GF-D8 (cell line): ENCODE data around the gene CFAP65.

Experiments used
- DNase-seq: peaks from one replicate; lab custom pipeline; 2025; lab: John Stamatoyannopoulos, UW

CFAP65 gene

DNA sequence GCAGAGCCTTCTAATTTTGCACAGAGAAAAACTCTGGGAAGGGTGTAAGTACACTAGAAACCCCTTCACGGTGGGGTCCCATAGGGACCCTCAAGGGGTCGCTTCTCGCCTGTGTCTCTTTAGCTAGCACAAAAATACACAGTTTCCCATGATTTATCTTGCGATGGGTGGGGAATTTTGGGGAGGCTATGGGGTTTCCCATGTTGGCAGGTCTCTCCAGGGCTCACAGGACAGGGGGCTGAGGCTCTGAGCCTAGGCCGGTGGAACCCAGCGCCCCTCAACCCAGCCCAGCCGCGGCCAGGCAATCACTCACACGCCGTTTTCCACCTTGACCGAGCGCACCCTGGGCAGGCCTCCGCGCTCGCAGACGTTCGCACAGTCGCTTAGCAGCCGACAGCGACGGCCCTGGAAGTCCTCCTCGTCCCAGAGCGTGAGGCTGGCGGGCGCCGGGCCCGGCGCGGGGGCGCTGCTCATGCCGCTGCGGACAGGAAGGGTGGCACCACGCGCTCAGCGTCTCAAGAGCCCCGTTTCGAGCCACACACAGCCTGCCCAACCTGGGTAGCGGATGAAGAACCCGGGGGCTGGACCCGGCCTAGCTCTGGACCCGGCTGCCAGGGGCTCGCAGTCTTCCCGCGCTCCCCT lies 48.5 kb downstream of the CFAP65 start:
- DNase-seq = no peak

DNA sequence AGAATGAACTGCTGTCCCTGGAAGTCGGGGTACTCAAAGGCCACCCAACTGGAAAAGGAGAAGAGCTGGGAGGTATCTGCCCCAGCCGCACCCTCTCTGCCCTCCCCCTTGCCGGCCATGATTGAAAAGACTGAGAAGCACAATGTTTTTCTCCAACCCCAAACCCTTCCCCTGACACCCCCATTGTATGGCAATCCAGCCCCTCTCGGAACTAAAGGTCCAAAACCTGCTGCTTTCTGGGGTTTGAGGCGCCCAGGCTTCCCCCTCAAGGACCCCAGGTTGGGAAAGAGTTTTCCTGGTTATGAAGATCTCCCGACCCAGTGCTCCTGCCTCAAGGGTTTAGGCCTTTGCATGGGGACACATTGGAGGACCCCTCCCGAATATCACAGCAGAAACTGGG lies 49.1 kb downstream of the CFAP65 start:
- DNase-seq = no peak

DNA sequence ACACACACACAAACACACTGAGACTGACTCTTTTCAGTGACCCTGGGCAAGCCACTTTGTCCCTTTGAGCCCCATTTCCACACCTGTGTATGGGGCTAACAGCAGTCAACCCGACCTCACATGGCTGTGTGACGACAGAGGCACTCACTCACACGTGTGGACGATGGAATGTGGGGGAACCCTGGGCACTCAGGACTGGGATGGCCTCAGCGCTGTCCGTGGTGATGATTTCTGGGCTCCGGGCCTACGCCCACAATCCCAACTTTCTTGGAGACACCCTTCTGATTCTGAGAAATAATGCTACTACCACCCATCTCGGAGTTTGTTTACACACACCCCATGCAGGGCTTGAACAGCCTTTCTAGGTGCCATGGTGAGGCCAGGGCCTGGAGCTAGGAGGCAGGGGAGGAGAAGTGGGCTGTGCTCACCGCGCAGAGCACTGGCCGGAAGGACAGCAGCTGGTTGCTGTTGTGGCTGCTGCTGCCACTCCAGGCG lies 49.6 kb downstream of the CFAP65 start:
- DNase-seq = no peak

DNA sequence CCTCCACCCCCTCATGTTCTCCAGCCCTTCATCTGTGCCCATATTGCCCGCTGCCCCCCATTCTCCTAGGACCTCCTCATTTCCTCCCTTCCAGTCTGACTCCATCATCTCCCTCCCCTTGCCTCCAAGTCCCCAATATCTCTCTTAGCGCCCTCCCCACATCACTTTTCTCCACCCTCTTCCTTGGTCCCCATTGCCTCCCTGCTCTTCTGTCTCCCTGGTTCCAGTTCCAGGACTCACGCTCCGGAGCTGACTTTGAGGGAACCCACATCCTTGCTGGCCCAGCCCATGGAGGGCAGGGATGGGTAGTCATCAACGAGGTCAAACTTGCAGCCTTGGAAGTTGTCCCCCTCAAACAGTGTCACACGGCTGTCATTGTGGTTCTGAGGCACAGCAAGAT lies 50.7 kb downstream of the CFAP65 start:
- no peak for DNase-seq

DNA sequence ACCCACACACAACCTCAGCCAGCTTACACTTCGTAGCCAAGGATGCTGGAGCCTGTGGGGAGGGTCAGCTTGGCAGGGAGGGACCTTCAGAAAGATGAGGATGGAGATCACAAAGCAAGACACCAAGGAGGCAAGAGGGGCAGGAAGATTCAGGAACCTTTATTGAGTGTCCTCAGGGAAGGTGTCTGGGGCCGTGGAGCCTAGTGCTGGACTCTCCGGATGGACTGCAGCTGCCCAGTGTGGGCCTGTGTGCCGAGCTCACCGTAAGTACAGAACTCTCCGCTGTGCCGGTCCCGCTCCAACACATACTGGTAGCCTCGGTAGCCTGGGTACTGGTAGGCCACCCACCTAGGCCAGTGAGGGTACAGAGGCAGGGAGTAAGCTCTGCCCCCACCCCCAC lies 51.3 kb downstream of the CFAP65 start:
- DNase-seq = no peak

DNA sequence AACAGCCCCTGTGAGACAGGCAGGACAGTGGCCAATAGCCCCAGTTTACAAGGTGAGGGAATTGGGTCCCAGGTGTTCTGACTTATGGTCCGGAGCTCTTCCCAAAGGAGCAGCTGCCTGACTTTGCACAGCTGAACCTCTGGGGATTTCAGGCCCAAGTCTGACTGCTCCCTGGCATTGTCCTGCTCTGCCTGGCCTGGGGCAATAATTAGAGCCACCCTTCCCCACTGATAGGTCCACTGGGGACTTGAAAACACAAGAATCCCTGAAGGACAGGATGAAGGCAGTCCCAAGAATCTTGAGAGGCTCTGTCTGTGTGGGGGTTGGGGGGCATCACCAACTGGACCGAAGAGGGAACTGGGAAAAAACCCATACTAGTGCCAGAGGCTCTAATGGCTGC lies 52.7 kb downstream of the CFAP65 start:
- DNase-seq = no peak

DNA sequence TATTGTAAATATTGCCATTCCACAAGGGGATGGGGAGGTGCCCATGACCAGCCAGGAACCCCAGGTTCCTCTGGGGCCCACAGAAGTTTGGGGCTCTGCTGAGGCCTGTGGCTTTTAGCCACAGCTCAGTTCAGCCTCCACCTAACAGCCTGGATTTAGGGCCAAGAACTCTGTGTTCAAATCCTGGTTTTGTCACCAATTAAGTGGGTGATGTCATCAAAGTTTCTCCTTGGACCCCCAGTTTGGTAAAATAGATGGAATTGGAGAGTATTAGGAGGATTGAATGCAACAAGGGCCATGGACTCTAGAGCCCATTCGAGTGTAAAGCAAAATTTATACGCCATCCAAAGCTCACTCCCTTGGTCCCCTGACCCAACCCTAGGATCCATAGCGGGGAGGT lies 53.2 kb downstream of the CFAP65 start:
- DNase-seq = no peak

DNA sequence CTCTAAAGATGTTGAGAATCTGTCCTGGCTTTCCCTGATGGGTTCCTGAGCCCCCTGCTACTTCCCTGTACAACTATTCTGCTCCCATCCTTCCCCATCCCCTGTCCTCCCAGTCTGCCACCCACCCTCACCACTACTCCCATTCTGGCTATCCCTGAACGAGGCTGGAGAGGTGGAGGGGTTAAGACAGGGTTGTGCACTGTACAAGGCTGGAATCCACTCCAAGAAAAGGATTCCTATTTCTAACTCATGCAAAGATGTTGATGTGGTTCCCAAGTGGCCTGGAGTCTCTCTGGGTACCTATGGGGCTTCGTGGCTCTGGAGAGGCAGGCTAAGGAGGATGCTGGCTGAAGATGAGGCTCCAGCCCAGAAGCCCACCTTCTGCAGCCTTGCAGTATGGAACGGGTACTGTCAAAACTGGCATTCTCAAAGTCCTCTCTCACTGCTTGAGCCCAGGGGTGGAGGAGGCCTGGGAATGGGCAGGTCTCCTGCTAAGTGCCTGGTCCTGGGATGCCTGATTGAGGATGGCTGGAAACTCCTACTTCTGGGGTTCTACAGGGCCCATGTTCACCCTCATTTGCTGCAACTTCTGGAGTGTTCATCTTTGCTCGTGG lies 55.1 kb downstream of the CFAP65 start:
- DNase-seq = no peak

DNA sequence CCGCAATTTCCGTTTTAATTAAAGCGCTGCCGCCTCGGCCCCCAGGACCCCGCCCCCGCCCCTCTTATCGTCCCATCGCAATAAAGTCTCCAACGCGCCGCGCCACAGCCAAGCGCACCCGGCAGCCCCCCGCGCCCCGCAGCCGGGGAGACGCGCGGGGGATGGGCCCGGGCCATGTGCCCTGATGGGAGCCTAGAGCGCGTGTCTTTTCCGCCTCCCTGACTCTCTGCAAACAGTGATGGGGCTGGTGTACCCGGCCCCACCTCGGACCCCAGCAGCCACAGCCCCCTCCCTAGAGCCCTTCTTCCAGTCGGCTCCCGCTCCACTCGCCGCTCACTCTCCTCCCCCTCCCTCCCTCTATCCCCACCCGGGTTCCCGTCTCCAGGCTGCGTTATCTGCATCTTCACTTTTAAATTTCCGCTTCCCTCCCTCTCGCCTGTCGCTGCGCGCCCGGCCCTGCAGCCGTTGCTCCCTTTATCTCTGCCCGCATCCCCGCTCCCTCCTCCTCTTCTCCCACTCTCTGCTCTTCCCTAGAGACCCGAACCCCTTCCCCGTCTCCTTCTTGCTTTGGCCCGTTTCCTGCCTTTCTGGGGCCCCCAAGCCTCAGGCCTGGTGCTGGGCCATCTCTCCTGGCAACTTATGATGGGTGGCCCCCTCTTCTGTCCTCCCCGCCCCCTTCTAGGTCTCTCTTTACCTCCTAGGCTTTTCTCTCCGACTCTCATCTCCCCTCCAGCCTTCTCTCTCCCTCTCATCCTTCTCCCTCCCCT lies 55.8 kb downstream of the CFAP65 start:
- no peak for DNase-seq

DNA sequence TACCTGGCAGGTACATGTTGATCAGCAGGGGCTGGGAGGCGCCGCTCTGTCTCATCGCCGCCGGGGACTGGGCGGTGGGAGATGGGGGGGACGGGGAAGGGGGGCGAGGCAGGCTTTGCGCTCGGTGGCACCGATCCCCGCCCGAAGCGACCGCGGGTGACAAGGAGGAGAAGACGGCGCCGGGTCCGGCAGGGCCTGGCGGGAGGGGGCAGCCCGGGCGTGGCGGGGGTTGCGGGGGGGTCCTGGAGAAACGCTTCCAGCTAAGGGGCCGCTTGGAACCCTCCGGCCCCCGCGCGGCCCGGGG lies 56.3 kb downstream of the CFAP65 start, which contains the start of gene FEV:
Gene FEV (minus strand): TSS at position 164 of the 304 bp plus-strand sequence. CDS start 109 bp downstream, at position 55.
- no peak for DNase-seq

DNA sequence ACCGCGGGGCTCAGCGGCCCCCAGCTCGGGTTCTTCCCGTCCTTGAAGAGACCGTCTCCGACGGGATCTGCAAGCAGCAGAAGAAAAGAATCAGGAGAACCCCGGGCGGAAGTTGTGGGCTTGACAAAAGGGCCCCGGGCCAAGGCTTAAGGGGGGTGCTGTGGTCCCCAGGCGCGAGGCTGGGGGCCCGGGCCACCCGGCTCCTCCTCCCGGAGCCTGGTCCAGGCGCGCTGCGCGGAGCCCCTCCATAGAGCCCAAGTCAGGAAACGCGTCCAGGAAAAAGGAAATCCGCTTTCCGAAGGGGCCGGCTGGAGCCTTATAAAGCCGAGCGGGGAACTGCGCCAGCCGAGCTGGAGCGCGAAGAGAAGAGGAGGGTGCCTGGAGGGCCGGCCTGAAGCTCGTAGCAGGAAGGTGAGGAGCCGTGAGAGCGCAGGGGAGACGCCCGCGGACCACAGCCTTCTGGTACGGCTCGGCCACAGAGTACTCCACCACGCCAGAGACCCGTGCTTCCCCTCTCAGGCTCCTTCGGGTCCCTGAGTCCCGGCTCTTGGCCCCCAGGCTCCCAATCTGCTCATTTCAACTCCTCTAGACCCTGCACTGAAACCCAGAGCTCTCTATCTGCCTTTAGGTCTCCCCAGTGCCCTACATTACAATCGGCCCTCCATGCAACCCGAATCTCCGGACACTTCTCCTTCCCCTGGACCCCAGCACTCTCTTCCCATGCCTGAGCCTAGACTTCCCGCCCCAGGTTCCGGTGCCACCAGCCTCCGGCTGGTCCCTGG lies 56.9 kb downstream of the CFAP65 start:
- DNase-seq = no peak

DNA sequence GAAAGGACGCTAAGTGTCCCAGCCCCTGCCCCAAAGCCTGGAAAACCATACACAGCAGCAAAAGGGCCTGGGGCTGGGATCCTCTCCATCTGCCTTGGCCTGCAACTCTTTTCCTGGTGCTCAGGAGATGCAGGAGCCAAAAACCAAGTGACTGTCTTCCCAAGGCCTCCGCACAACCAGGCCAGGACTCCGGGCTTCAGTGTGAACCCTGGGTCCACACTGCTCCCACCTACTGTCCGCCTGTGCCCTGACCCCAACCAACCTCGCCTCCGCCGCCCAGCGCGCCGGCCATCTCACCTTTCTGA lies 57.4 kb downstream of the CFAP65 start:
- DNase-seq = no peak

DNA sequence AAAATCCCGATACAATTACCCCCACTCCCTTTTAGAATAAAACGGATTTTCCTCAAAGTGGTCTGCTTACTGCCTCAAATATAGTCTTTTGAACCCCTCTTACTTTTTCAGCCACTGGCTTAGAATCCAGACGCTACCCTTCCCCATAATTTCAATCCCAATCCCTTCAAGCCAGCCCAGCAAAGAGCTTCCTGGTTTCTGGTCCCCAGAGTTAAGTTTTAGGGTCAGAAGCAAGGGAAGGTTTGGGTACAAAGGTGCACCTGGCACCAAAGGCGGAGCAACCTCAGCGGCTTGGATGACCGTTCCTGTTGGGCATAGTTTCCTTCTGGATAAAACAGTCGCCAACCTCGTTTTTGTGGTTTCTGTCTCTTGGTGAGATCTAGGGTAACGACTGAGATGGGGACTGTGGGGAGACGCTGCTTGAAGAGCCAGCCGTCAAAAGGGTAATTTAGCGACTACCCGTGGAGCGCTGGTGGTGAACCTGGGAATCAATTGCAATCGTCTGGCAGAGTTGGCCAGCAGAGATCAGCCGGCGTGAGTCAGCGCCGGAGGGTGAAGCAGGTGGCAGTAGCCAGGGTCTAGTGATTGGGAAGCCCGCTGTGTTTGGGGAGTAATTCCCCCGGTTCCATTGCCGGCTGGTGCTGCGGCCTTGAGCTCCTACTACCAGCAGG lies 57.9 kb downstream of the CFAP65 start:
- DNase-seq = no peak

DNA sequence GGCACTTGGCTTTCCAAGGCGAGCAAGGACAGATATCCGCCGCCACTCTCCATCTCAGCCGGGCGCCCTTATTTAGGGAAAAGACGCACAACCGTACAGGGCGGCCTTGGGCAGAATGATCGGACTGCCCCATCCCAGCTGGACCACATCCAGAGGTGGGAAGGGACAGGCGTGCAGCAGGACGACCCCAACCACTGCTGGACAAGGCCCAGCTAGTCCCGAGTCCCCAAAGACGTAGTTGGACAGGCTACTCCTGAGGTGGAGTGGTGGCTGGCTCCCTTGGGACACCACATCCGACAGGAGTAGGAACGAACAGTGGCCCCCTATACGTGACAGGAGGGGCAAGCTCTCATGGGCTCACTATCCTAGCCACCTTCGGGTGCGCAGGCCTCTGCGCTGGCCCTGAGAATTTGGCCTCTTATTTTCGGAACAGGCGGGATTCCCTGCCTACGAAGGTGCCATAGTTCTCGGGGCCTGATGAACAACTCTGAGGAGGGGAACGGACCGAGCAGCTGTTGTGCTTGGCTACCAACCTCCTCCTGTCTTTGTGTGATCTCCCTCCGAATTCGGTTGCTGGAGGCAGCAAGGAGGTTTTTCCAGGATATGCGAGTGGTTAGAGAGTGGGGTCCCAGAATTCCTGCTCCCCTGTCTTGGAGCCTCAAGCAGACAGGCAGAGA lies 58.6 kb downstream of the CFAP65 start:
- DNase-seq = no peak

DNA sequence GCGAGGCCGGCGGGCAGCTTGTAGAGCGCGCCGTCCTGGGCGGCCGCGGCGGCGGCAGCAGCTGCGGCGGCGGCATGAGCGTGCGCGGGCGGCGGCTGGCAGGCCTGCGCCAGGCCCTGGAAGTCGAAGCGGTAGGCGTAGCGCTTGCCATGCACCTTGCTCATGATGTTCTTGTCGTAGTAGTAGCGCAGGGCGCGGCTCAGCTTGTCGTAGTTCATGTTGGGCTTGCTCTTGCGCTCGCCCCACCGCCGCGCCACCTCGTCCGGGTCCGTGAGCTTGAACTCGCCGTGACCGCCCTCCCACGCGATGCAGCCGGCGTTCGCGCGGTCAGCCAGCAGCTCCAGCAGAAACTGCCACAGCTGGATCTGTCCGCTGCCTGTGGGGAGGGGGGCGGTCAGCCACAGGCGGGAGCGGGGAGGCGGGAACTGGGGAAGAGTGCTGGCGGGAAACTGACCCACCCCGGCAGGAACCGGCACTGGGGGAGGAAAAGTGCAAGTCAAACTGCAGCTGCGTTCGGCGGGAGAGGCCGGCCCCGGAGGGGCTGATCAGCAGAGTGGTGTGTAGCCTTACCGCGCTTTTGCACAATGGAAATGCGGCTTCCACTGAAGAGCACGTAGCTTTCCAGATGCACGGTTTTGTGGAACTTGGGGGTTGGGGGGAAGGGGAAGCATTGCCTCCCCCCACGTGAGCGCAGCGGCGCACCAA lies 59.3 kb downstream of the CFAP65 start:
- no peak for DNase-seq

DNA sequence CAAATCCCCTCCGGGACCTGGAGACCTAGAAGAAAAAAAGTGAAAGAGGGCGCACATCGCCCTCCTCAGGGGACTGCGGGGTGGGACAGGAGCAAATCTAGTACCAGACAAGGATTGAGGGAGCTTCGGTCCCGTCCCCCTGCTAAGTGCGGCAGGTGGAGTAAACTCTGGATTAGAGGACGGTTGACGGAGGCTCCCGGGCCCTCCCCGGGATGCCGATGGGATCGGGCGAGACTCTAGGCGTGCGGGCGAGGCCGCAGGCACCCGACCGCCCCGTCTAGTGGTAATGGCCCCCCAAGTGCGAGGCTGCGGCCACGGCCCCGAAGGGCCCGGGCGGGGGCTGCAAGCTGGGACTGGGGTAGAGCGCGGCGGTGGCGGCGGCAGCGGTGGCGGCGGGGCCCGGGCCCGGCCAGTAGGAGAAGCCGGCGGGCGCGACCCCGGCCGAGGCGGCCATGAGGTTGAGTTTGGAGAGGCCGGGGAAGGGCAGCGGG lies 59.9 kb downstream of the CFAP65 start:
- DNase-seq = no peak

DNA sequence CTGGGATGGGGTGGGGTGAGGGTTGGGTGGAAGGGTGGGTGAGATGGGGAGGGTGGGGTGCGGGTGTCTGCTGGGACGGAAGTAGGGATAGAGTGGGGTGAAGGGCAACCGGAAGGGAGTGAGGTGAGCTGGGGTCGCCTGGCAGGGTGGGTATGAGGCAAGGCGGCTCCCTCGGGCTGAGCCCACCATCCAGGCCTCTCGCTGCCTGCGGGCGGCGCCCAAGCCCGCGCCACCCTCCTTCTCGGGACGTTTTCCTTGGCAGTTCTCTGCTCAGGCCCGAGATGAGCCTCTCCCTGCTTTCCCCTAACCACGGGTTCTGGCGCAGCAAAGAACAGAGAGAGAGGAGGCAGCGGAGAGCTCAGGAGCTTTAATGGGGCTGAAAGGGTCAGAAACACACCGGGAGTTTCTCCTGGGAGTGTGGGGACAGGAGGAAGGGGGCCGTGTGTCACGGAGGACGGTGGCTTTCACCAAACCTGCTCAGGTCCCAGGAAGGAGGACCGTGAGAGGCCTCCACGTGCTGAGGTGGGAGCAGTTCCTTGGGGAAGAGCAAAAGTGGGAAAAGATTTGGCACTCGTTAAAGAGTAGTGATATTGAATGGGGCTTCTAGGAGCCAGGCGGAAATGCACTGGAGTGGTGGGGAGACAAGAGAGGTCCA lies 60.5 kb downstream of the CFAP65 start:
- no peak for DNase-seq

DNA sequence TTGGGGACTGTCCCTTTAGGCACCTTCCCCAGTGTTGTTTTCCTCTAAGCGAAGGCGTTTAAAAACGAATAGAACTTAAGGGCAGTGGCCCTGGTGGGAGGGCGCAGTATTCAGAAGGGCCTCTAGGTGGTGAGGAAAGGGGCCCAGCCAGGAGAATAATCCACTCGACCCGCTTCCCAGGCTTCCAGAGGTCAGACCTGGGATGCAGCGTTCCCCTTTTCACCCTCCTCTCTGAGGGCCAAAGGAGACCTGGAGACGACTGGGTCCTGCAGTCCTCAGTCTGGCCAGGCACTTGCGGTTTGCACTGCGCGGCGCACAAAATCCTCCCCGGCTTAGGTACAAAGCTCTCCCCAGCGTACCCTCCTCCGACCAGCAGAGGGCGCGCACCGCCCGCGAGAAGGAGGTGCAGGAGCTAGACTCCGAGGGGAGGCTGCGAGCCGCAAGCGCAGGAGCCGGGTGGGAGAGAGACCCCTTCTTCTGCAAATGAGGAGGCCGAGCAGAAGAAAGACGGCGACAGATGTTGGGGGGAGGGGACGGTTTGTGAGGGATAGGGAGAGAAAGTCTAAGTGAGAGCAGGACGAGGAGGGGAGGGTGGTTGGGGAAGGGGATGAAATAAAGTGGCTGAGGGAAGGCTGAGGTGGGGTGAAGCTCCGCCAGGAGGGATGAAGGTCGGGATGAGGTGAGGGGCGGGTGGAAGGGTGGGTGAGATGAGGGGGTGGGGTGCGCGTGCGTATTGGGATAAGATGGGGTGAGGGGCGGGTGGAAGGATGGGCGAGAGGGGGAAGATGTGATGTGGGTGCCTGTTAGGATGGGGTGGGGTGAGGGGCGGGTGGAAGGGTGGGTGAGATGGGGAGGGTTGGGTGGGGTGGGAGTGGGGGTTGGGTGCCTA lies 61.2 kb downstream of the CFAP65 start:
- peak; percentile 19 for DNase-seq
